NCI-H526 treated with DMSO at 0.1 percent for 48 hours (cell line): ENCODE data around the gene ST6GALNAC1.

Experiments used
- DNase-seq: peaks from one replicate; lab custom pipeline; 2025; lab: John Stamatoyannopoulos, UW

Gene ST6GALNAC1

DNA sequence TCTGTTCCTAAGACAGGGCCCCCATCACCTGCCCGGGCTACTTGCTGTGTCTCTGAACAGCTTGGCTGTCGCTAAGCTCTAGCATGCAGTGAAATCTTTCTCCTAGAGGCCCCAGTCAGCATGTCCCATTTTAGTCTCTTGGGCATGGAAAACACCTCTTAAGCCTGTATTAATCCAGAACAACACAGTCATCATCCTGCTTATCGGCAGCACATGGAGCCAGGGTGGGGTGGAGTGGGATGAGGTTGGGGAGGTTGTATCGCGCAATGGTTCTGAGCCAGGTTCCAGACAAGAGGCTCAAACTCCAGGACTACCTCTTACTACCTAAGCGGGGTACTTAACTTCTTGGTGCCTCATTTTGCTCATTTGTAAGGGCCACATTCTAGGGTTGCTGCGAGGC lies 65.7 kb downstream of the ST6GALNAC1 start:
- no peak for DNase-seq

DNA sequence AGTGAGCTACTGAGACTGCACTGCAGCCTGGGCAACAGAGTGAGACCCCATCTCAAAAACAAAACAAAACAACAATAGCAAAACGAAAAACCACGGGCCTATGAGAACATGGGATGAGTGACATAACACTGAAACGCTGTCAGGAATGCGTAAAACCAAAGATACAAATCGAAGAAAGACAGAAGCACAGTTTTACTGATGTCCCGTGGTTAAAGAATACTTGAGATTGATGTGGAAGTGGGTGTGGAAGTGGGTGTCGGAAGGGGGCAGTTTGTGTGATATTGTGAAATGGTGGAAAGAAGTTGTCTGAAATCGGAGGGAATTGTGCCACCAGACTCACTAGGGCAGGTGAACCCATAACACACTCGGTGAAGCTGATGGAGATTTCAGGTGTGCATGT lies 67.4 kb downstream of the ST6GALNAC1 start:
- no peak for DNase-seq

DNA sequence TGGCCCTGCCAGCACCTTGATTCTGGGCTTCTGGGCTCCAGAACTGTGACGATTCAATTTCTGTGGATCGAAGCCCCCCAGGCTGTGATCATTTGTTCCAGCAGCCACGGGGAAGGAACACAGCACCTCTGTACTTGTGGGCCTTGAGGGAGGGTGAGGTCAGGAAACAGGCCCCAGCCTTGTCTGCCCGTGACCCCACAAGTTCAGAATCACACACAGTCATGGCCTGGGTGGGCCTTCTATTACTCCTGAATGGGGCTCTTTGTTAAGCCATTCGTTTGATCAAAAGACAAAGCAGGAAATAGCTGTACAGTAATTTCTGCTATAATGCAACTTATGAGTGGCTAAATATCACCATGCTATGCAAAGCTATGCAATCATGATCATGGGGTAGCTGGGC lies 68.0 kb downstream of the ST6GALNAC1 start:
- no peak for DNase-seq
